Left lung (tissue), 10 donors: ENCODE measurements around the gene CLNK. TPM values are rescaled to one million over a fixed set of nuclear protein-coding genes. Genes with fewer than 3 reads are reported as not detected.

Experiments
- ATAC-seq: fragments of 200-7000 bp; cut with Tn5 transposase; one replicate; pipeline ENCODE4 v1.9.1; 2020; ENCODE audit warnings: moderate library complexity
- DNase-seq, 4 donors: peaks; one replicate each; pipeline ENCODE4 v3.0.0-alpha.2; 2013 to 2020
- H3K27ac ChIP-seq, 2 donors: fragments of 200-600 bp; sonication (generic) in 1 of 2; one replicate each; pipeline versions ENCODE4 v1.5.0 to v1.8.0; 2020 to 2021
- H3K27me3 ChIP-seq, 2 donors: fragments of 200-600 bp; sonication (generic) in 1 of 2; one replicate each; pipeline versions ENCODE4 v1.5.0 to v1.8.0; 2020 to 2021
- H3K36me3 ChIP-seq, 2 donors: fragments of 200-600 bp; sonication (generic) in 1 of 2; one replicate each; pipeline versions ENCODE4 v1.5.0 to v1.8.0; 2020 to 2021
- H3K4me1 ChIP-seq, 2 donors: fragments of 200-600 bp; one replicate each; pipeline ENCODE4 v1.8.0; 2021
- H3K4me3 ChIP-seq, 2 donors: fragments of 200-600 bp; sonication (generic) in 1 of 2; one replicate each; pipeline versions ENCODE4 v1.5.0 to v1.8.0; 2020 to 2021; ENCODE audit warnings: mild to moderate bottlenecking in 1 of 2
- H3K9me3 ChIP-seq, 2 donors: fragments of 200-600 bp; sonication (generic) in 1 of 2; one replicate each; pipeline versions ENCODE4 v1.5.0 to v1.8.0; 2020 to 2021
- CTCF ChIP-seq, 2 donors: fragments of 200-600 bp; sonication (generic) in 1 of 2; IDR thresholded peaks; one replicate each; pipeline versions ENCODE4 v1.5.0 to v1.8.0; 2021; ENCODE audit warnings: antibody characterized with exemption in 2 of 2
- intact Hi-C, 2 donors: fragments of 100-400 bp; cut with DNase I; formaldehyde crosslinking; loops; one replicate each; pipeline versions ENCODE4 v1.11.2 to v1.14.2; 2022
- polyA plus RNA-seq, 6 donors: library from polyadenylated mRNA; unstranded; fragments of 120-200 nt; gene quantifications; one replicate each; pipeline ENCODE4 v1.2.1, GENCODE V29; 2013; ENCODE audit not compliant: insufficient read length in 6 of 6
- total RNA-seq, 2 donors: library from RNA; stranded (reverse); fragmentation: NEBNext Ultra II Directional; extraction: Animal tissue kit (Norgen Biotek cat#: 25700); gene quantifications; one replicate each; pipeline ENCODE4 v1.2.1, GENCODE V29; 2021
- donor health status: DM: no; HTN: yes; CAD: no.
- donor health status: DM: no; HTN: no; CAD: no.

Gene CLNK
- total and polyA plus RNA-seq, 8 donors, result 0.13 to 0.61 (median 0.31) TPM

- Histone ChIP-seq H3K4me3 (no peak overlapping the region), H3K27me3 (no peaks in the 10 kb centered on the region), H3K9me3 (no peaks in the 10 kb centered on the region), H3K36me3 (no peaks in the 10 kb centered on the region), H3K27ac (no peak overlapping the region), H3K4me1 (no peaks in the 10 kb centered on the region)
- intact Hi-C loops, result no loop called here
- no peak for TF ChIP-seq CTCF (IDR thresholded peaks at IDR 0.05)
- ATAC-seq, result no peak
- DNase-seq, result no peak
Measured at GRCh38 chr4:10502717-10503116, 181.9 kb downstream of the CLNK start.

GRCh38 chr4:10500776-10501175 lies 183.8 kb downstream of the CLNK start:
- Histone ChIP-seq H3K27ac (no peak overlapping the region), H3K27me3 (no peaks in the 10 kb centered on the region), H3K36me3 (no peaks in the 10 kb centered on the region), H3K4me3 (no peak overlapping the region), H3K9me3 (no peaks in the 10 kb centered on the region), H3K4me1 (no peaks in the 10 kb centered on the region)
- ATAC-seq (no peak), DNase-seq (no peak)
- no peak for TF ChIP-seq CTCF (IDR thresholded peaks at IDR 0.05)
- intact Hi-C loops, result no loop called here

GRCh38 chr4:10496200-10496599 lies 188.4 kb downstream of the CLNK start:
- TF ChIP-seq CTCF (IDR thresholded peaks at IDR 0.05), result no peak
- H3K27ac ChIP-seq, result no peak overlapping the region
- DNase-seq, result no peak
- no peaks in the 10 kb centered on the region for H3K36me3 ChIP-seq
- ATAC-seq, result no peak
- no peak overlapping the region for H3K4me3 ChIP-seq
- peaks cover 0 to 4% of the 10 kb centered on the region in 2 donors for H3K27me3 ChIP-seq
- intact Hi-C loops, result no loop called here
- no peaks in the 10 kb centered on the region for H3K4me1 ChIP-seq
- H3K9me3 ChIP-seq, result no peaks in the 10 kb centered on the region

- intact Hi-C loops, result no loop called here
- DNase-seq (no peak), ATAC-seq (no peak)
- H3K36me3 ChIP-seq, result no peaks in the 10 kb centered on the region
- no peaks in the 10 kb centered on the region for H3K4me1 ChIP-seq
- no peak for TF ChIP-seq CTCF (IDR thresholded peaks at IDR 0.05)
- H3K27me3 ChIP-seq, result peaks cover 0 to 4% of the 10 kb centered on the region in 2 donors
- no peaks in the 10 kb centered on the region for H3K9me3 ChIP-seq
- no peak overlapping the region for H3K27ac ChIP-seq
- no peak overlapping the region for H3K4me3 ChIP-seq
Measured at GRCh38 chr4:10495651-10496050, 188.9 kb downstream of the CLNK start.

- no peaks in the 10 kb centered on the region for H3K4me1 ChIP-seq
- no peaks in the 10 kb centered on the region for H3K9me3 ChIP-seq
- DNase-seq, result no peak
- intact Hi-C loops, result no loop called here
- H3K4me3 ChIP-seq, result no peak overlapping the region
- H3K27ac ChIP-seq, result no peak overlapping the region
- peaks cover 0 to 4% of the 10 kb centered on the region in 2 donors for H3K27me3 ChIP-seq
- no peak for TF ChIP-seq CTCF (IDR thresholded peaks at IDR 0.05)
- H3K36me3 ChIP-seq, result no peaks in the 10 kb centered on the region
- no peak for ATAC-seq
Measured at GRCh38 chr4:10492464-10492863, 192.1 kb downstream of the CLNK start.
